ENCODE results near the gene UGT8.
"Not testable (repeated sequence)": the region's sequence is repeated elsewhere in the genome, so short reads cannot be mapped to it uniquely, and the experiment has no call there.

UGT8 gene

DNA sequence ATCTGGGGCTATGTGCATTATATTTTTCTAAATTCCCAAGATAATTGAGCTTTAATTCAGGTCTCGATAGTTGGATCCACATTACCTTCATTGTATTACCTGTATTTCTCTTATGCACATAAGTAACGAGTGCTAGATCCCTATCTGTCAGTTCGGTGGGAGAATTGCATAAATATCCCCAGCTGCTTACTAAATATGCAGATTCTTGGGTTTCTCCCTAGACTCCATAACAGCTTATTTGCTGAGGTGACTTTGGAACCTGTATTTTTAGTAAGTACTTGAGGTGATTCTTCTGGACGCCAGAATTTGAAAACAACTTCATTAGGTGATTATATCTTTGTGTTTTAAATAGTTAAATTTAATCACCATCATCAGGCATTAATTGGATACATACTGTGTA is 15.0 kb downstream of the UGT8 start:
- ATAC-seq = no peak
- TF ChIP-seq CSDC2 (CRISPR knock-in tag; IDR thresholded peaks at IDR 0.05) = no peak
- TF ChIP-seq, protein P1, sequence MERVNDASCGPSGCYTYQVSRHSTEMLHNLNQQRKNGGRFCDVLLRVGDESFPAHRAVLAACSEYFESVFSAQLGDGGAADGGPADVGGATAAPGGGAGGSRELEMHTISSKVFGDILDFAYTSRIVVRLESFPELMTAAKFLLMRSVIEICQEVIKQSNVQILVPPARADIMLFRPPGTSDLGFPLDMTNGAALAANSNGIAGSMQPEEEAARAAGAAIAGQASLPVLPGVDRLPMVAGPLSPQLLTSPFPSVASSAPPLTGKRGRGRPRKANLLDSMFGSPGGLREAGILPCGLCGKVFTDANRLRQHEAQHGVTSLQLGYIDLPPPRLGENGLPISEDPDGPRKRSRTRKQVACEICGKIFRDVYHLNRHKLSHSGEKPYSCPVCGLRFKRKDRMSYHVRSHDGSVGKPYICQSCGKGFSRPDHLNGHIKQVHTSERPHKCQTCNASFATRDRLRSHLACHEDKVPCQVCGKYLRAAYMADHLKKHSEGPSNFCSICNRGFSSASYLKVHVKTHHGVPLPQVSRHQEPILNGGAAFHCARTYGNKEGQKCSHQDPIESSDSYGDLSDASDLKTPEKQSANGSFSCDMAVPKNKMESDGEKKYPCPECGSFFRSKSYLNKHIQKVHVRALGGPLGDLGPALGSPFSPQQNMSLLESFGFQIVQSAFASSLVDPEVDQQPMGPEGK (CRISPR knock-in tag; IDR thresholded peaks at IDR 0.05; ENCODE audit: borderline replicate concordance) = no peak
- no peak for TF ChIP-seq ZNF565 (CRISPR knock-in tag; conservative IDR thresholded peaks at IDR 0.05; ENCODE audit: low read depth)
- TF ChIP-seq ZNF70 (CRISPR knock-in tag; IDR thresholded peaks at IDR 0.05) = no peak
- TF ChIP-seq ZC3H10 (CRISPR knock-in tag; IDR thresholded peaks at IDR 0.05) = no peak
- TF ChIP-seq, protein P2, sequence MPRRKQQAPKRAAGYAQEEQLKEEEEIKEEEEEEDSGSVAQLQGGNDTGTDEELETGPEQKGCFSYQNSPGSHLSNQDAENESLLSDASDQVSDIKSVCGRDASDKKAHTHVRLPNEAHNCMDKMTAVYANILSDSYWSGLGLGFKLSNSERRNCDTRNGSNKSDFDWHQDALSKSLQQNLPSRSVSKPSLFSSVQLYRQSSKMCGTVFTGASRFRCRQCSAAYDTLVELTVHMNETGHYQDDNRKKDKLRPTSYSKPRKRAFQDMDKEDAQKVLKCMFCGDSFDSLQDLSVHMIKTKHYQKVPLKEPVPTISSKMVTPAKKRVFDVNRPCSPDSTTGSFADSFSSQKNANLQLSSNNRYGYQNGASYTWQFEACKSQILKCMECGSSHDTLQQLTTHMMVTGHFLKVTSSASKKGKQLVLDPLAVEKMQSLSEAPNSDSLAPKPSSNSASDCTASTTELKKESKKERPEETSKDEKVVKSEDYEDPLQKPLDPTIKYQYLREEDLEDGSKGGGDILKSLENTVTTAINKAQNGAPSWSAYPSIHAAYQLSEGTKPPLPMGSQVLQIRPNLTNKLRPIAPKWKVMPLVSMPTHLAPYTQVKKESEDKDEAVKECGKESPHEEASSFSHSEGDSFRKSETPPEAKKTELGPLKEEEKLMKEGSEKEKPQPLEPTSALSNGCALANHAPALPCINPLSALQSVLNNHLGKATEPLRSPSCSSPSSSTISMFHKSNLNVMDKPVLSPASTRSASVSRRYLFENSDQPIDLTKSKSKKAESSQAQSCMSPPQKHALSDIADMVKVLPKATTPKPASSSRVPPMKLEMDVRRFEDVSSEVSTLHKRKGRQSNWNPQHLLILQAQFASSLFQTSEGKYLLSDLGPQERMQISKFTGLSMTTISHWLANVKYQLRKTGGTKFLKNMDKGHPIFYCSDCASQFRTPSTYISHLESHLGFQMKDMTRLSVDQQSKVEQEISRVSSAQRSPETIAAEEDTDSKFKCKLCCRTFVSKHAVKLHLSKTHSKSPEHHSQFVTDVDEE (CRISPR knock-in tag; IDR thresholded peaks at IDR 0.05) = no peak
- TF ChIP-seq OSR1 (CRISPR knock-in tag; IDR thresholded peaks at IDR 0.05) = no peak
- TF ChIP-seq, protein P3, sequence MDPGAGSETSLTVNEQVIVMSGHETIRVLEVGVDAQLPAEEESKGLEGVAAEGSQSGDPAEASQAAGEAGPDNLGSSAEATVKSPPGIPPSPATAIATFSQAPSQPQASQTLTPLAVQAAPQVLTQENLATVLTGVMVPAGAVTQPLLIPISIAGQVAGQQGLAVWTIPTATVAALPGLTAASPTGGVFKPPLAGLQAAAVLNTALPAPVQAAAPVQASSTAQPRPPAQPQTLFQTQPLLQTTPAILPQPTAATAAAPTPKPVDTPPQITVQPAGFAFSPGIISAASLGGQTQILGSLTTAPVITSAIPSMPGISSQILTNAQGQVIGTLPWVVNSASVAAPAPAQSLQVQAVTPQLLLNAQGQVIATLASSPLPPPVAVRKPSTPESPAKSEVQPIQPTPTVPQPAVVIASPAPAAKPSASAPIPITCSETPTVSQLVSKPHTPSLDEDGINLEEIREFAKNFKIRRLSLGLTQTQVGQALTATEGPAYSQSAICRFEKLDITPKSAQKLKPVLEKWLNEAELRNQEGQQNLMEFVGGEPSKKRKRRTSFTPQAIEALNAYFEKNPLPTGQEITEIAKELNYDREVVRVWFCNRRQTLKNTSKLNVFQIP (CRISPR knock-in tag; IDR thresholded peaks at IDR 0.05; ENCODE audit: borderline replicate concordance, low read depth) = no peak
- TF ChIP-seq TOX (CRISPR knock-in tag; IDR thresholded peaks at IDR 0.05; ENCODE audit: borderline replicate concordance) = no peak
- no peak for TF ChIP-seq BACH2 (CRISPR knock-in tag; IDR thresholded peaks at IDR 0.05; ENCODE audit: borderline replicate concordance)
- TF ChIP-seq, protein P4, sequence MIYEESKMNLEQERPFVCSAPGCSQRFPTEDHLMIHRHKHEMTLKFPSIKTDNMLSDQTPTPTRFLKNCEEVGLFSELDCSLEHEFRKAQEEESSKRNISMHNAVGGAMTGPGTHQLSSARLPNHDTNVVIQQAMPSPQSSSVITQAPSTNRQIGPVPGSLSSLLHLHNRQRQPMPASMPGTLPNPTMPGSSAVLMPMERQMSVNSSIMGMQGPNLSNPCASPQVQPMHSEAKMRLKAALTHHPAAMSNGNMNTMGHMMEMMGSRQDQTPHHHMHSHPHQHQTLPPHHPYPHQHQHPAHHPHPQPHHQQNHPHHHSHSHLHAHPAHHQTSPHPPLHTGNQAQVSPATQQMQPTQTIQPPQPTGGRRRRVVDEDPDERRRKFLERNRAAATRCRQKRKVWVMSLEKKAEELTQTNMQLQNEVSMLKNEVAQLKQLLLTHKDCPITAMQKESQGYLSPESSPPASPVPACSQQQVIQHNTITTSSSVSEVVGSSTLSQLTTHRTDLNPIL (CRISPR knock-in tag; IDR thresholded peaks at IDR 0.05; ENCODE audit: low read depth) = no peak

DNA sequence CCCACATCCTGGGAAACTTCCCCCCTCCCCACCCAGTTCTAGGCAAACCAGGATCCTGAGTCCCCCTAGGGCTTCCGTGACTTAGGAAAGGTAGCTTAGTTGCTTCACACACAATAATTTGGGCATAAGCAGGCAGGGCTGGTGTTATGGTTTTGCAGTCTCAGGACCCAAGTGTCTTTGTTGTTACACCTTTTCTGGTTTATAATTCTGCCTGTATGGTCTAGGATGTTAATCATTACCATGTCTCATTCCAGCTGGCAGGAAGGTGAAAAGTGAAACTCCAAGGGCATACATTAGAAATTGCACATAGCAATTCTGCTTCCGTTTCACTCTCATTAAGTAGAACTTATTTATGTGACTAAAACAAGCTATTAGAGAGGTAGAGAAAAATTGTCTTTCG is 16.8 kb downstream of the UGT8 start:
- peak; percentile 21; the same call in 1 of the 3 replicates for ATAC-seq
- TF ChIP-seq ZC3H10 (CRISPR knock-in tag; IDR thresholded peaks at IDR 0.05) (no peak), ISL1 (CRISPR knock-in tag; IDR thresholded peaks at IDR 0.05) (no peak), CSDC2 (CRISPR knock-in tag; IDR thresholded peaks at IDR 0.05) (no peak), ESRRG (CRISPR knock-in tag; IDR thresholded peaks at IDR 0.05) (no peak), OSR1 (CRISPR knock-in tag; IDR thresholded peaks at IDR 0.05) (no peak)
- TF ChIP-seq, protein P1 (CRISPR knock-in tag; IDR thresholded peaks at IDR 0.05; ENCODE audit: borderline replicate concordance) = no peak

DNA sequence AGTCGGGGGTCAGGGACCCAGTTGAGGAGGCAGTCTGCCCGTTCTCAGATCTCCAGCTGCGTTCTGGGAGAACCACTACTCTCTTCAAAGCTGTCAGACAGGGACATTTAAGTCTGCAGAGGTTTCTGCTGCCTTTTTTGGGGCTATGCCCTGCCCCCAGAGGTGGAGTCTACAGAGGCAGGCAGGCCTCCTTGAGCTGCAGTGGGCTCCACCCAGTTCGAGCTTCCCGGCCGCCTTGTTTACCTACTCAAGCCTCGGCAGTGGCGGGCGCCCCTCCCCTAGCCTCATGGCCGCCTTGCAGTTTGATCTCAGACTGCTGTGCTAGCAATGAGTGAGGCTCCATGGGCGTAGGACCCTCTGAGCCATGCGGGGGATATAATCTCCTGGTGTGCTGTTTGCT is 17.4 kb downstream of the UGT8 start:
- ATAC-seq = not testable (repeated sequence)

DNA sequence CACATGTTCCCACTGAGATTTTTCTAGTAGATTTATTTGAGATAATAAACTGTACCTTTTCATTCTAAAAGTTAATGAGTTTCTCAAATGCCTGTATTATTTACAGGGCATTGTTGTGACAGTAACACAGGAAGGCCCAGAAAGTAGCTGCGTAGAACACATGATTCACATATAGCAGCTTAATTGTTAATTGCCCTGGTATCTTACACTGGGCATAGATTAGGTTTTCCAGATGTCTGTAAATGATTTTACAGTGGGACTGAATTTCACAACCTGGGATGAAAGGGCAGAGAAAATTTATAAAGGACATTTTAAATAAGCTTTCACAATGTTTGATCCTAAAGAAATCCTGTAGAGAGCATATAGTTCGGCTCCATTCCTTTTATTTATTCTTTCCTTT is 27.6 kb downstream of the UGT8 start:
- TF ChIP-seq BACH2 (CRISPR knock-in tag; IDR thresholded peaks at IDR 0.05; ENCODE audit: borderline replicate concordance) (no peak), ARNTL (CRISPR knock-in tag; IDR thresholded peaks at IDR 0.05; ENCODE audit: borderline replicate concordance, low read depth) (no peak), SNAI2 (CRISPR knock-in tag; IDR thresholded peaks at IDR 0.05) (no peak), CSDC2 (CRISPR knock-in tag; IDR thresholded peaks at IDR 0.05) (no peak), ZNF70 (CRISPR knock-in tag; IDR thresholded peaks at IDR 0.05) (no peak), ZC3H10 (CRISPR knock-in tag; IDR thresholded peaks at IDR 0.05) (no peak), ZNF8 (CRISPR knock-in tag; IDR thresholded peaks at IDR 0.05) (no peak), OSR1 (CRISPR knock-in tag; IDR thresholded peaks at IDR 0.05) (no peak), ISL1 (CRISPR knock-in tag; IDR thresholded peaks at IDR 0.05) (no peak), ESRRG (CRISPR knock-in tag; IDR thresholded peaks at IDR 0.05) (no peak), TCF4 (CRISPR knock-in tag; IDR thresholded peaks at IDR 0.05; ENCODE audit: borderline replicate concordance) (no peak), TOX (CRISPR knock-in tag; IDR thresholded peaks at IDR 0.05; ENCODE audit: borderline replicate concordance) (no peak), GLIS3 (CRISPR knock-in tag; IDR thresholded peaks at IDR 0.05) (no peak), PPARA (CRISPR knock-in tag; IDR thresholded peaks at IDR 0.05; ENCODE audit: borderline replicate concordance) (no peak), RARB (CRISPR knock-in tag; IDR thresholded peaks at IDR 0.05) (no peak)
- TF ChIP-seq, protein P5, sequence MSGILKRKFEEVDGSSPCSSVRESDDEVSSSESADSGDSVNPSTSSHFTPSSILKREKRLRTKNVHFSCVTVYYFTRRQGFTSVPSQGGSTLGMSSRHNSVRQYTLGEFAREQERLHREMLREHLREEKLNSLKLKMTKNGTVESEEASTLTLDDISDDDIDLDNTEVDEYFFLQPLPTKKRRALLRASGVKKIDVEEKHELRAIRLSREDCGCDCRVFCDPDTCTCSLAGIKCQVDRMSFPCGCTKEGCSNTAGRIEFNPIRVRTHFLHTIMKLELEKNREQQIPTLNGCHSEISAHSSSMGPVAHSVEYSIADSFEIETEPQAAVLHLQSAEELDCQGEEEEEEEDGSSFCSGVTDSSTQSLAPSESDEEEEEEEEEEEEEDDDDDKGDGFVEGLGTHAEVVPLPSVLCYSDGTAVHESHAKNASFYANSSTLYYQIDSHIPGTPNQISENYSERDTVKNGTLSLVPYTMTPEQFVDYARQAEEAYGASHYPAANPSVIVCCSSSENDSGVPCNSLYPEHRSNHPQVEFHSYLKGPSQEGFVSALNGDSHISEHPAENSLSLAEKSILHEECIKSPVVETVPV (CRISPR knock-in tag; IDR thresholded peaks at IDR 0.05) = no peak
- TF ChIP-seq, protein P1 (CRISPR knock-in tag; IDR thresholded peaks at IDR 0.05; ENCODE audit: borderline replicate concordance) = no peak
- TF ChIP-seq, protein P4 (CRISPR knock-in tag; IDR thresholded peaks at IDR 0.05; ENCODE audit: low read depth) = no peak
- no peak for ATAC-seq

Data from SK-N-SH treated with all-trans-retinoic acid at 6 μM for 48 hours (cell line).